Measurements from ENCODE around the gene TRIM56. TPM values are rescaled to one million over a fixed set of nuclear protein-coding genes. Genes with fewer than 3 reads are reported as not detected.

TRIM56 gene
- total and polyA plus RNA-seq, 9 donors = 18.2 to 77.4 (median 44.5) TPM

GRCh38 chr7:101096331-101096956 is 11.2 kb downstream of the TRIM56 start:
- peaks cover 6% of the 10 kb centered on the region for H3K4me1 ChIP-seq (ENCODE audit: insufficient read depth)
- TF ChIP-seq POLR2A (IDR thresholded peaks at IDR 0.05) (no peak), EP300 (IDR thresholded peaks at IDR 0.05) (no peak), CTCF (IDR thresholded peaks at IDR 0.05) (no peak)
- H3K36me3 ChIP-seq = no peaks in the 10 kb centered on the region
- no peaks in the 10 kb centered on the region for H3K27me3 ChIP-seq
- WGBS, 3 donors = 57 to 68% (median 63%) methylated on average over 6 of the region's 6 CpGs
- no peaks in the 10 kb centered on the region for H3K9me3 ChIP-seq
- intact Hi-C loops (cut with DNase I) = loop anchor here in 1 of 4 donors (5.0 kb wide), 1 partner anchor 41 kb away; no protein-coding TSS in a partner anchor
- no peak overlapping the region for H3K27ac ChIP-seq
- no peak overlapping the region for H3K4me3 ChIP-seq
- no peak for DNase-seq

GRCh38 chr7:101096957-101097347 is 11.7 kb downstream of the TRIM56 start:
- H3K27ac ChIP-seq = no peak overlapping the region
- H3K4me1 ChIP-seq (ENCODE audit: insufficient read depth) = peaks cover 6% of the 10 kb centered on the region
- intact Hi-C loops (cut with DNase I) = loop anchor here in 1 of 4 donors (5.0 kb wide), 1 partner anchor 40 kb away; no protein-coding TSS in a partner anchor
- H3K27me3 ChIP-seq = no peaks in the 10 kb centered on the region
- 75 to 81% (median 79%) methylated on average over 5 of the region's 5 CpGs for WGBS, 3 donors
- no peaks in the 10 kb centered on the region for H3K9me3 ChIP-seq
- DNase-seq = no peak
- H3K4me3 ChIP-seq = no peak overlapping the region
- TF ChIP-seq POLR2A (IDR thresholded peaks at IDR 0.05) (no peak), EP300 (IDR thresholded peaks at IDR 0.05) (no peak), CTCF (IDR thresholded peaks at IDR 0.05) (no peak)
- H3K36me3 ChIP-seq = no peaks in the 10 kb centered on the region

- no peaks in the 10 kb centered on the region for H3K36me3 ChIP-seq
- no peaks in the 10 kb centered on the region for H3K9me3 ChIP-seq
- peaks cover 6% of the 10 kb centered on the region for H3K4me1 ChIP-seq (ENCODE audit: insufficient read depth)
- no peaks in the 10 kb centered on the region for H3K27me3 ChIP-seq
- no peak for DNase-seq
- TF ChIP-seq POLR2A (IDR thresholded peaks at IDR 0.05) (no peak), EP300 (IDR thresholded peaks at IDR 0.05) (no peak), CTCF (IDR thresholded peaks at IDR 0.05) (no peak)
- H3K4me3 ChIP-seq = no peak overlapping the region
- intact Hi-C loops (cut with DNase I) = loop anchor here in 1 of 4 donors (5.0 kb wide), 1 partner anchor 40 kb away; no protein-coding TSS in a partner anchor
- no peak overlapping the region for H3K27ac ChIP-seq
- 76 to 80% (median 79%) methylated on average over 4 of the region's 4 CpGs for WGBS, 3 donors
These were observed 12.3 kb downstream of the TRIM56 start for GRCh38 chr7:101097561-101097960.

- 8 to 11% (median 9%) methylated on average over 26 of the region's 26 CpGs for WGBS, 3 donors
- H3K9me3 ChIP-seq = no peaks in the 10 kb centered on the region
- no peak overlapping the region for H3K4me3 ChIP-seq
- peak; percentile 94 to 99 (median 97) for DNase-seq
- TF ChIP-seq POLR2A (IDR thresholded peaks at IDR 0.05) (no peak), CTCF (IDR thresholded peaks at IDR 0.05) (no peak), EP300 (IDR thresholded peaks at IDR 0.05) (peak; percentile 53)
- no peaks in the 10 kb centered on the region for H3K27me3 ChIP-seq
- H3K36me3 ChIP-seq = no peaks in the 10 kb centered on the region
- intact Hi-C loops (cut with DNase I) = loop anchor here in 2 of 4 donors (5.0 kb wide), 1 partner anchor 37 kb away; no protein-coding TSS in a partner anchor
- peak overlapping the region; percentile 50 to 64 for H3K27ac ChIP-seq
- peaks cover 6% of the 10 kb centered on the region for H3K4me1 ChIP-seq (ENCODE audit: insufficient read depth)
These were observed 14.9 kb downstream of the TRIM56 start for GRCh38 chr7:101099969-101100781.
